Caki2 (cell line): ENCODE measurements around the gene TMEM205. TPM values are rescaled to one million over a fixed set of nuclear protein-coding genes. Genes with fewer than 3 reads are reported as not detected.
"Not testable (repeated sequence)": the region's sequence is repeated elsewhere in the genome, so short reads cannot be mapped to it uniquely, and the experiment has no call there.

Experiments used
- DNase-seq: peaks from one replicate; pipeline ENCODE4 v3.0.0-alpha.2; 2015; ENCODE audit warnings: low read depth
- in situ Hi-C: cut with HindIII; loops from 2 replicates; pipeline ENCODE4 v1.10.0; 2016; ENCODE audit warnings: low sequenced_read_pairs, low pct_unique_long_range_greater_than_20kb, mixed read lengths
- total RNA-seq: library from RNA; depleted of rRNA; stranded (reverse); fragments of >200 nt; shearing (Covaris generic); gene quantifications from 2 replicates; pipeline ENCODE4 v1.2.3, GENCODE V29; 2014; ENCODE audit warnings: low replicate concordance; rRNA removed

TMEM205 gene
- total RNA-seq, result 381 and 712 TPM in 2 replicates

DNA sequence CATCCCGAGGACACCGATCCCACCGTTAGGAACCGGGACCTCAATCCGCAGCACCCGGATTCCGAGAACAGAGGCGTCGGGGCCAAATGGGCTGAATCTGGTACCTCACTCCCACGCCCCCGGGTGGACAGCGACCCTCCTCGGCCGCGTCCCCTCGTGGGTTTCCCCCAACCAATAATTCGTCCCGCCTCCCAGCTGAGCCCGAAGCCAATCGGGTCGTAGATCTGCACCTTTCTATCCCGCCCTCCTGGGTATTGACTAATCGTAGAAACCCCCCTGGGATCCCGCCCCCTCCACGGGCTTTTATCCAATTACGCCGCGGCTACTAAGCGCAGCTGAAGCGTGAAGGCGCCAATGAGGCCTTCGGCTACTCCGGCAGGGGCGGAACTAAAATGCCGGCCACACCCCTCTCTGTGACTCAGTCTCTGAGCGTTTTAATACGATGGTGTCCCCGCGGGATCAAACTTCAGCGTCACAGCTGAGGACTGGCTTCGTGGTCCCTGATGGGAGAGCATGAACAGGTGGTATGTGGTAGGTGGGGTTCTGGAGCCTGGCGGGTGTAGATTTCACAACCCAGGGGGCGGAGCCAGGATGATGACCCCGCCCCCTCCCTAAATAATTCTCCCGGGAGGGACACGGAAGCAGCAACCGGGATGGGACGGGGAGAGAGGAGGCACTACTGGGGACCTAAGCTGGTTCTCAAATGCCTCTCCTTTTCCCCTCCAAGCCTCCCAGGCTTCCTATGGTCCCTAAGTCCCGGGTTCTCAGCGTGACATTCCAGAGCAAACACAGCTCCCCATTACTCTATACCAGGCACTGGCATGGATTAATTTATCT lies at the start of gene TMEM205, which contains the start of gene CCDC159:
TSS of gene TMEM205 (minus strand) at position 165 of the 837 bp plus-strand sequence. CDS start 649 bp downstream, outside the sequence.
TSS of gene CCDC159 (plus strand) at position 416 of the 837 bp plus-strand sequence. CDS start at position 504, 88 bp downstream.
- in situ Hi-C loops, result no loop called here
- DNase-seq, result peak; percentile 100

DNA sequence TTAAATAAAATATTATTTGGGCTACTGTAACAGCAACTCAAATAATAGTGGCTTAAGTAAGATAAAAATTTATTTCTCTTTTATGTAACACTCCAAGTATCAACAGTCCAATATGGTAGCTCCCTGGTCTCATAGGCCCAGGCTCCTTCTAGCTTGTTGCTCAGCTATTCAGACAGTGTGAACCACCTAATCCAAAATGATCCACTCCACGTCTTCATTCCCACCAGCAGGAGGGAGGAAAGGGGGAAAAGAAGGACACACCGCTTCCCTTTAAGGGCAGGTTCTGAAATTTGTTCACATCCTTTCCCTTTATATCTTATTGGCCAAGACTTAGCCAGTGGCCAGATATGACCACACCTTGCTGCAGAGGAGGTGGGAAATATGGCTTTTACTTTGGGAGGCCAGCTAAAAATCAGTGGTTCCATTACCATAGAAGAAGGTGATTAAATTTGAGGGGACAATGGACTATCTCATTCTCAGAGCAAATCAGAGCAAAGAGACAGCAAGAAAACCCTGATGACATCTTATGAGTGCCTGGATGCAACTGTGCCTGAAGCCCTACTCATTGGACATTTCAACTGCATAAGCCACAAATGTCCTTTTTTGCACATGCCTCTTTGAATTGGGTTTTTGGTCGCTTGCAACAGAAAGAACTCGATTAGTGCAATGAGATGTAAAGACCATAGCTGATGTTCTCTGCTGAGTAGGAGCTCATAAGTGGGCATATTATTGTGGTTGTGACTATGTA lies 45.0 kb upstream of the TMEM205 start:
- in situ Hi-C loops, result no loop called here
- no peak for DNase-seq

DNA sequence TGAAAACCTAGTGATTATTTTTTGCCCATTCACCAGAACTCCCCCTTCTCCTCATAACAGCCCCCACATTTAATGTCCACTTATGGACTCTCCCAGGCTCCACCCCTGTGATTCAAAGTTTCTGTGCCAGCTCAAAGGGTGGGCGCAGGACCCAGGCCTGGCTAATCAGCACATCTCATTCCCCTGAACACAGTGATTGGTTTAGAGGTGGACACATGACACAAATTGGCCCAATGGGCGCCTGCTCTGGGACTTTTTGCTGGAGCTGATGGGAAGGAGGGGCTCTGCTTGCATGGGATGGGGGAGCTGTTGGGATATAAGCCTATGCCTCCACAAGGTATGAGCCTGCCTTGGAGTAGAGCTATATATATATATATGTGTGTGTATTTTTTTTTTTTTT lies 44.3 kb upstream of the TMEM205 start:
- in situ Hi-C loops, result no loop called here
- DNase-seq, result no peak

DNA sequence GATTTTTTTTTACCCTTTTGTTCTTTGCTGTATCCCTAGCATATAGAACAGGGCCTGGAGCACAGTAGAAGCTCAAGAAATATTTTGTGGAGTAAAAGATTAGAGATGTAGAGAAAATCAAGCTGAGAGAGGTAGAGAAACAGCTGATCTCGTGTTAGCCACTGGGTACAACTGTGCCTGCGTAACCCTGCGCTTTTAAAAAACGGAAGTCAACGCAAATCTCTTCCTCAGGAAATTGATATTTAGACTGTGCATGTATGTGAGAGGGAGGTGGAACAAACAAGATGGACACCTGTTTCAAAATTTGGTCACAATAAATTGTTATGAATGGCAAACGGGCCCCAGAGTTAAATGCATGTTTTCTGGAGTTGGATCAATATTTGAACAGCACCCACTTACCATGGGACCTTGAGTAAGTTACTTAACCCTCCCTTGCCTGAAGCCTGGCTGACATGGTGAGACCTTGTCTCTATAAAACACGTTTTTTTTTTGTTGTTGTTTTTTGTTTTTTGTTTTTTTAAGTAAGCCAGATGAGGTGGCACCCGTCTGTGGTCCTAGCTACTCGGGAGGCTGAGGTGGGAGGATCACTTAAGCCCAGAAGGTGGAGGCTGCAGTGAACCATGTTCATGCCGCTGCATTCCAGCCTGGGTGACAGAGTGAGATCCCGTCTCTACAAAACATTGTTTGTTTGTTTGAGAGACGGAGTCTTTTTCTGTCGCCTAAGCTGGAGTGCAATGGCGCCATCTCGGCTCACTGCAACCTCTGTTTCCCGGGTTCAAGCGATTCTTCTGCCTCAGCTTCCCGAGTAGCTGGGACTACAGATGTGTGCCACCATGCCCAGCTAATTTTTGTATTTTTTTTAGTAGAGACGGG lies 41.3 kb upstream of the TMEM205 start:
- in situ Hi-C loops, result no loop called here
- DNase-seq, result no peak

DNA sequence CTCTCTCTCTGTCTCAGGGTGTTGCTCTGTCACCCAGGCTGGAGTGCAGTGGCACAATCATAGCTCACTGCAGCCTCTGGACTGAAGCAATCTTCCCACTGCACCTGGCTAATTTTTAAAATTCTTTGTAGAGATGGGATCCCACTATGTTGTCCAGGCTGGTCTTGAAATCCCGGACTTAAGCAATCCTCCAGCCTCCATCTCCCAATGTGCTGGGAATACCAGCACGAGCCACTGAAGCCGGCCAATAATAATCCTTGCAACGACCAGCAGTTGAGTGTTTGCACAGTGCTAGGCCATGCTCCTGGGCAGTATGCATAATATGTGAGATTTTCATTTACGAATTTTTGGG lies 38.7 kb upstream of the TMEM205 start:
- in situ Hi-C loops, result no loop called here
- no peak for DNase-seq

DNA sequence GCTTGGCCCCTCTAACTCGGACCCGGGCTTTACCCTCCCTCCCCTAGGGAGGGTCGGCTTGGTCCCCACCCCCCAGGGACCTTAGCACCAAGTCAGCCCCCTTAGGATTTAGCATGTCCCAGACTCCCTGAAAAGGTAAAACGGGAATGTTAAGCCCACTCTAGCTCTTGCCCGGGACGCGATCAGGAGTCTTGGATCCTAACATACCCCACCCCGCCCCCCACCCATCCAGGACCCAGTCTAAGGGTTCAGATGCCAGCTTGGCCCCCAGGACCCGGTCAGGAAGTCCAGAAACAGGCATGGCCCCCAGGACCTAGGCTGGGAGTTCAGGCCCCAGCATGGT lies 37.6 kb upstream of the TMEM205 start:
- peak; percentile 34 for DNase-seq
- in situ Hi-C loops, result no loop called here

DNA sequence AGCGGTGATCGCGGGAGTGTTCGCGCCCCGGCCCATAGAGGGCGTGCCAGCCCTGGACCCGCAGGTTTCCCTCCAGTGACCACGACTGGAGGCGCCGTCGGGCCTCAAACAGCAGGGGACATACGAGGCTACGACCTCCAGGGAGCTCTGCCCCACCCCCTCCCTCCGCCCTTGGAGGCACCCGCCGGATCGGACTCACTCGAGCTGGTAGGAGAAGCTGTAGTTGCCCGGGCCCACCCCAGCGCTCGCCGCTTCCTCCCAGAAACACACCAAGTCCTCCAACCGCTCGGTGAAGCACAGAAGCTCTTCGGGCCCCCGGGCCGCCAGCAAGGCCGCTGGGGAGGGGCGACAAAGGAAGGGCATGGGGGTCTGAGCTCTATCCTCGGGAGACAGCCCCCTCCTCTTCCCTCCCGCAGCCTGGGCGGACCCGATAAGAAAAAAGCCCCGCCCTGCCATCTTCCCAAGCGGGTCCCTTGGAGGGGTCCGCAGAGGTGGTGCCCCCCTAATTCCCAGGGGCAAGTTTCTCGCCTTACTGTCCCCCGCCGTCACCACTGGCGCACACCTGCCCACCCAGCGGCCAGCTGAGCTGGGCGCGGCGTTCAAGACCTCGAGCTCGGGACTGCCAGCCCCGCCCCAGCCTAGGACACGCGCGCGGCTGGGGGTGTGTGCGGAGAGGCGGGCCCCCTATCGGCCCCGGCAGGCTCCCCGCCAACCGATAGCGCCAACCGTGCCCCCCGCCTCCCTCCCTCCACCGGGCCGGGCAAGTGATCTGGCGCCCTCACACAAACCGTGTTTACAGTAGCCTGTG lies 37.0 kb upstream of the TMEM205 start:
- DNase-seq, result peak; percentile 82
- in situ Hi-C loops, result no loop called here

DNA sequence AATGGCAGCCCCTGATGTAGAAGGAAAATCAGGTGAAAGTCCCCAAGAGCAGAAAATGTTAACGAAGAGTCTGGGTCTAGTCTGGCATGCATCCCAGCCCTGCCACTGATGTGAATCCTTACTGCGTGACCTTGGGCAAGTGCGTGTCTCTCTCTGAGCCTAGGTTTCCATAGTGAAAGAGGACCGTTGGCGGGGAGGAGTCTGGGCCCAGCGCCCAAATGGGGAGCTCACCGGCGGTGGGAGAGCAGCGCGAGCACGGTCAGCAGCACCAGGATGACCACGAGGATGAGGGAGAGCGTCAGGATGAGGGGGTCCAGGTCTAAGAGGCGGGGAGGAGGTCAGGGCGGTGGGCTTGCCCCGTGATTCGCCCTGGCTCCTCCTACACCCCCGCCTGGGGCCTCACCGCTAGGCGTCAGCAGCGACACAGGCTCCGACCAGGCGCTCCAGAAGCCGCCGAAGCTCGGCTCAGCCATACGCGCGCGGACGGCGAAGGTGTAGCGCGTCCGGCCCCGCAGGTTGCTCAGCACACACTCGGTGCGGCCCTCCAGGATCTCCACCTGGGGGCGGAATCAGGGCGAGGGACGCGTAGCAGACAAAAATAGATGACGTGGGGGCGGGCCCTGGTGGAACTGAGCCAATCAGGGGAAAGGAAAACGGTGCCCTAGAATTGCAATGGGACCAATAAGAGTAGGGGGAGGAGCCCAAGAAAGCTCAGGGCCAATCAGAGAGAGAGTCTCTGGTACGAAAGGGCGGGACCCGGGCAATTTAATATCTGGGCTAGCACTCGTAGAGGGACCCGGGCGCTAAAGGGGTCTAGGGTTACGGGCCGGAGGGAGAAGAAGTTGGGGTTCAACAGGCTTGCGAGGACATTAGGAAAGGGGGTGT lies 34.8 kb upstream of the TMEM205 start:
- peak; percentile 100 for DNase-seq
- in situ Hi-C loops, result no loop called here

DNA sequence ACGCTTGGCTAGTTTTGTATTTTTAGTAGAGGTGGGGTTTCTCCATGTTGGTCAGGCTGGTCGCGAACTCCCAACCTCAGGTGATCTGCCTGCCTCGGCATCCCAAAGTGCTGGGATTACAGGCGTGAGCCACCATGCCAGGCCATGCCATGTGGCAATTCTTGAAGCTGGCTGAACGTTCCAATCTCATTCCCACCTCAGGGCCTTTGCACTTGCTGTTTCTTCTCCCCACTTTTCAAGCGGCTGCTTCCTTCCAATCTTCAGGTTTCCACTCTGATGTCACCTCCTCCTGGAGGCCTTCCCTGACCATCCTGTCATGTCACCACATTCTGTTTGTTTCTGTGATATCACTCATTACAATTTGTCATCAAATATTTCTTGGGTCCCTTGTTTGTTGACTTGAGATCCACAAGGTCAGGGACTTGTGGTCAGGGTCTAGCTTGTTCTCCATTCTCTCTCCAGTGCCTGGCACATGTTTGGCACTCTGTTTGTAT lies 33.8 kb upstream of the TMEM205 start:
- in situ Hi-C loops, result no loop called here

DNA sequence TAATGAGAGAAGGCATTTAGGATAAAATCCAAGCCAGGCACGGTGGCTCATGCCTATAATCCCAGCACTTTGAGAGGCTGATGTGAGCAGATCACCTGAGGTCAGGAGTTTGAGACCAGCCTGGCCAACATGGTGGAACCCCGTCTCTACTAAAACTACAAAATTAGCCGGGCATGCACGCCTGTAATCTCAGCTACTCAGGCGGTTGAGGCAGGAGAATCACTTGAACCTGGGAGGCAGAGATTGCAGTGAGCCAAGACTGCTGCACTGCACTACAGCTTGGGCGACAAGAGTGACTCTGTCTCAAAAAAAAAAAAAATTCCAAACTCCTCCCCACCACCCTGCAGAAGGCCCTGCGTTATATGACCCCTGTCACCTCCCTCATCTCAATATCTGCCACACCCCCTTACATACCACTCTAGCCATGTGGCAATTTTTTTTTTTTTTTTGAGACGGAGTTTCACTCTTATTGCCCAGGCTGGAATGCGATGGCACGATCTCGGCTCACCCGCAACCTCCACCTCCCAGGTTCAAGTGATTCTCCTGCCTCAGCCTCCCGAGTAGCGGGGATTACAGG lies 33.3 kb upstream of the TMEM205 start:
- in situ Hi-C loops, result not testable (repeated sequence)
- peak; percentile 85 for DNase-seq

More for the DNA sequence above, 33.8 kb upstream of the TMEM205 start:
- peak; percentile 41 for DNase-seq

DNA sequence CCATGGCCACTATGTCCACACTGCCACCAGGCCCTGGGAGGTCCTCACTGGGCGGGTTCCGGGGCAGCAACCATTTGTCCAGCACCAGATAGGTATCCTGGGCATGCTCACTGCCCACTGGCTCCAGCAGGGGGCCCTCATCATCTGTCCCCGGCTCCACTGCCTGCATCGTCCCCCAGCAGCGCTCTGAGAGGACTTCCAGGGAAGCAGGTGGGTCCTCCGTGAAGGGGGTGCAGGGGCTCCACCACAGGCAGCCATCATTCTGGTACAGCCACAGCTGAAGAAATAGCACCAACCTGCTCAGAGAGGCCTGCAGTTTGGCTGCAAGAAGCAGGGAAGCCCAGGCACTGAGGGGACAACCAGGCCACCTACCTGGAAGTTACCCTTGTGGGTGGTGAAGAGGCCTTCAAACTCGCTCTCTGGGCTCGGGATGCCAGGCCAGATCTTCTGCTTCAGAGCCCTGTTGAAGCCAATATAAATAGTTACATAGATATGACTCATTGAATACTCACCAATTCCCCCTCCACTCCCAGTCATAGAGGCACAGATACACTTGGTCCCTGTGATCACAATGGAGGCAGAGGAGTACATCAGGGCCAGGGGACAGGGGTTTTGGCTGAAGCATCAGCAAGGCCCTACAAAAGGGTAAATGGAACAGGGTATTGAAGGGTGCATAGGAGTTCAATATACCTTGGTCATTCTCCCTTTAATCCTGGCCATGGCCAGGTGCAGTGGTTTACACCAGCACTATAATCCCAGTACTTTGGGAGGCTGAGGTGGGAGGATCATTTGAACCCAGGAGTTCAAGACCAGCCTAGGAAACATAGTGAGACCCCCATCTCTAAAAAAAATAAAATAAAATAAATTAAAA lies 32.5 kb upstream of the TMEM205 start:
- in situ Hi-C loops, result no loop called here
- peak; percentile 78 for DNase-seq

DNA sequence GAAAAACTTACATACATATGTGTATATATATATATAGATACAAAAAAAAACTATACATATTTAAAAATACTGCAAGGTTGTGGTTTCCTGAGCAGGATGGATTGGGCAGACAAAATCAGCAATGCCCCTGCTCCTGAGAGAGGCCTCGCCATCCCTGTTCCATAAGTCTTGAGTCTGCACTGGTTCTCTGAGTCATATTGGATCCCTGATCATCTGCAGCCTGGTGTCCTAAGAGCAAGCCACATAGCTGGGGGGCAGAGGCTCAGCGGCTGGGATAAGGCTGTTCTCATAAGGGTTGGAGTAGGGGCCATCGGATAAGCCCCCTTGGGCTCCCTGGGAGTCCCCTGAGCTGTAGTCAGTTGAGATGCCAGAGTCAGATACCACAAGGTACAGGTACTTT lies 31.7 kb upstream of the TMEM205 start:
- in situ Hi-C loops, result no loop called here

DNA sequence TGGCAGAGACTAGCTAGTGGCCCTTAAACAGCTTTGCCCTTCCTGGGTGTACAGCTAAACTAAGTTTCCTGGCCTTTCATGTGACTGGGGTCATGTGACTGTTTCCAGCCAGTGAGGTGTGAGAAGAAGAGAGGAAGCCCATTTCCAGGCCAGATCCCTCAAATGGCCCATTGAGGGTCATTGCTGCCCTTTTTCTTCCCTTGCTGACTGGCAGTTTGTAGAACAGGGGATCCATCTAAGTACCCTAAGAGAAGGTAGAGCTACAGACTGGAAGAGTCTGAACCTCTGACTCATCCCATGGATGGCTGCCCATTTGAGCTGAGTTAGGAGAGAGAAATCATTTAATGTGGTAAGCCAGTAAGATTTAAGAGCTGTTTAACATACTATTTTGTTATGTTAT lies 31.2 kb upstream of the TMEM205 start:
- in situ Hi-C loops, result no loop called here
- peak; percentile 79 for DNase-seq

More for the DNA sequence above, 31.7 kb upstream of the TMEM205 start:
- DNase-seq, result no peak

DNA sequence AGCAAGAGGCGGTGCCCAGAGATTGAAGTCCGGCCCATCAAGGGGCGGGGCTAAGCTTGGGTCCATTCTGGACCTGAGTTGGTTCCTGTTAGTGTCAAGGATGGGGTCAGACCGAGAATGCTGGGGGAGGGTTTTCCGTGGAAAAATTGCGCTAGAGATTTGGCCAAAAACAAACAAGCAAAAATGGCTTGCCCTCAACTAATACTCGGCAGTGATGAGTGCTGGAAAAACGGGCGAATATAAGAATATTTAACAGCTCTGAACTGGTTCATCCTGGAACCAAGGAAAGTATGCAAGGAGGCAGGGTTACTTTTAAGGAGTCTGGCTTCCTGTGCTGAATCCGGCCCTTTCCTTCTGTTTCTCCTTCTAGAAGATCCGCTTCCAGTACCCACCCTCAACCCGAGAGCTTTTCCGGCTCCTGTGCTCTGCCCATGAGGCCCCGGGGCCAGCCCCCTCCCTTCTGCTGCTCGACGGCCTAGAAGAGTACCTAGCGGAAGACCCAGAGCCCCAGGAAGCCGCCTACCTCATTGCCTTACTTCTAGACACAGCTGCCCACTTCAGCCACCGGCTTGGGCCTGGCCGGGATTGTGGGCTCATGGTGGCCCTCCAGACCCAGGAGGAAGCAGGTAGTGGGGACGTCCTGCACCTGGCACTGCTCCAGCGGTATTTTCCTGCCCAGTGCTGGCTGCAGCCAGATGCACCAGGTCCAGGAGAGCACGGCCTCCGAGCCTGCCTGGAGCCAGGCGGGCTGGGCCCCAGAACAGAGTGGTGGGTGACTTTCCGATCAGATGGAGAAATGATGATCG lies 29.3 kb upstream of the TMEM205 start:
- in situ Hi-C loops, result no loop called here
- DNase-seq, result no peak
